MM.1S (cell line): ENCODE data around the gene APOO.

Experiments used
- EZH2 ChIP-seq: fragments of 300-600 bp; sonication (generic); optimal IDR thresholded peaks from 2 replicates; pipeline ENCODE3; 2017; ENCODE audit warnings: low read depth, mild to moderate bottlenecking, antibody characterized with exemption, low read length, mixed read lengths
- EZH2phosphoT487 ChIP-seq: fragments of 300-600 bp; sonication (generic); IDR thresholded peaks from 2 replicates; pipeline ENCODE4 v1.6.1; 2018; ENCODE audit warnings: antibody characterized with exemption, low read length
- TF ChIP-seq, protein P1 (sequence below): fragments of 300-600 bp; sonication (generic); IDR thresholded peaks from 2 replicates; pipeline ENCODE4 v1.5.1; 2016; ENCODE audit warnings: antibody characterized with exemption, low read length, mixed read lengths

DNA sequence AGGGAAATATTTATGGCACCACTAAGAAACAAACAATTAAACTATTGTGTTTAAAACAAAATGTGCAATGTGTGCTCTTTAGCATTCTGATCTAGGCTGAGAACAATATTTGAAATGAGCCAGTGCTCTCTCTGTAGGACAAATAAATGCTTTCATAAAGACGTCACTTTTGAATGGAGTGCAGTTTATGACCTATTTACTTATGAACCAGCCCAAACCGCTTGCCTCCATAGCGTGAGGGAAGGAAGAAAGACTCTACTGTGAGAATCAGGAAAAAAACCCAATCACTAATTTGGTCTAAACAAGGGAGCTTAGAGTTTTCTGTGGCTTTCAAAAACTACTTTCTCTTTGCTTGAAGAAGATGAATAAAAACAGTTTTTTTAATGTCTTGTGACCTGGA, 85.3 kb downstream of the APOO start:
- TF ChIP-seq, protein P1, sequence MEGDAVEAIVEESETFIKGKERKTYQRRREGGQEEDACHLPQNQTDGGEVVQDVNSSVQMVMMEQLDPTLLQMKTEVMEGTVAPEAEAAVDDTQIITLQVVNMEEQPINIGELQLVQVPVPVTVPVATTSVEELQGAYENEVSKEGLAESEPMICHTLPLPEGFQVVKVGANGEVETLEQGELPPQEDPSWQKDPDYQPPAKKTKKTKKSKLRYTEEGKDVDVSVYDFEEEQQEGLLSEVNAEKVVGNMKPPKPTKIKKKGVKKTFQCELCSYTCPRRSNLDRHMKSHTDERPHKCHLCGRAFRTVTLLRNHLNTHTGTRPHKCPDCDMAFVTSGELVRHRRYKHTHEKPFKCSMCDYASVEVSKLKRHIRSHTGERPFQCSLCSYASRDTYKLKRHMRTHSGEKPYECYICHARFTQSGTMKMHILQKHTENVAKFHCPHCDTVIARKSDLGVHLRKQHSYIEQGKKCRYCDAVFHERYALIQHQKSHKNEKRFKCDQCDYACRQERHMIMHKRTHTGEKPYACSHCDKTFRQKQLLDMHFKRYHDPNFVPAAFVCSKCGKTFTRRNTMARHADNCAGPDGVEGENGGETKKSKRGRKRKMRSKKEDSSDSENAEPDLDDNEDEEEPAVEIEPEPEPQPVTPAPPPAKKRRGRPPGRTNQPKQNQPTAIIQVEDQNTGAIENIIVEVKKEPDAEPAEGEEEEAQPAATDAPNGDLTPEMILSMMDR, result no peak
- no peak for TF ChIP-seq EZH2
- TF ChIP-seq EZH2phosphoT487, result no peak
